ENCODE data around the gene MYO5C.

DNA sequence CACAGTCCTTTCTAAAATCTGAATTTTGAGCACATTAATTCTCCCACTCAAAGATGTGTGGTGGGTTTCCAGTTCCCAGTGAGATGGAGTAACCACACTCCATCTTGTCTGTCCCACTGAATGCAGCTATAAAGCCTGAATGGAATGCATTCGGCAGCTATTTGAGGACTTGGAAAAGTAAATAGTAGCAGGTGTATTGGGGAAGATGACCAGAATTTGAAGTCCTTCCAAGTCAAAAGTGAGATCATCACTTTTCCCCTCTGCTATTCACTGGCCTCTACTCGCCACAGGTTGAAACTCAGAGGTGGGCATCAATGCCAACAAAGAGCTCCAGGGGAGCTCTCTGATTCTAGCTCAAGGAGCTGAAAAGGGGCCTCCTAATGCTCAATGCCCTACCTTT is 96.3 kb downstream of the MYO5C start:
- TF ChIP-seq POLR2AphosphoS2 (IDR thresholded peaks at IDR 0.05; ENCODE audit: low read depth, low read length) (no peak), GLI4 (CRISPR knock-in tag; IDR thresholded peaks at IDR 0.05; ENCODE audit: borderline replicate concordance) (no peak), TCF7 (IDR thresholded peaks at IDR 0.05; ENCODE audit: low read depth) (no peak), MYC (CRISPR knock-in tag; IDR thresholded peaks at IDR 0.05; ENCODE audit: borderline replicate concordance) (no peak), NFATC3 (CRISPR knock-in tag; IDR thresholded peaks at IDR 0.05) (no peak)
